ENCODE measurements around the gene ARHGAP6. TPM values are rescaled to one million over a fixed set of nuclear protein-coding genes. Genes with fewer than 3 reads are reported as not detected.
A peak's percentile ranks its signal among the peaks of the same experiment; 100 is the strongest.
"Not testable (repeated sequence)": the region's sequence is repeated elsewhere in the genome, so short reads cannot be mapped to it uniquely, and the experiment has no call there.

ARHGAP6 gene
- polyA plus RNA-seq, 4 donors: 10.1 to 16.8 (median 15.0) TPM

- DNase-seq (ENCODE audit: low read depth in 4 of 4, low spot score in 3 of 4): no peak
These were observed 297.9 kb downstream of the ARHGAP6 start for GRCh38 chrX:11367609-11368430.

- DNase-seq (ENCODE audit: low read depth in 4 of 4, low spot score in 3 of 4): no peak
These were observed 298.6 kb downstream of the ARHGAP6 start for GRCh38 chrX:11366998-11367595.

- no peak for DNase-seq (ENCODE audit: low read depth in 4 of 4, low spot score in 3 of 4)
These were observed 300.3 kb downstream of the ARHGAP6 start for GRCh38 chrX:11365426-11365825.

GRCh38 chrX:11364835-11365234 is 300.9 kb downstream of the ARHGAP6 start:
- DNase-seq (ENCODE audit: low read depth in 4 of 4, low spot score in 3 of 4): no peak

- DNase-seq (ENCODE audit: low read depth in 4 of 4, low spot score in 3 of 4): not testable (repeated sequence)
These were observed 301.9 kb downstream of the ARHGAP6 start for GRCh38 chrX:11363825-11364224.

- no peak for DNase-seq (ENCODE audit: low read depth in 4 of 4, low spot score in 3 of 4)
These were observed 302.6 kb downstream of the ARHGAP6 start for GRCh38 chrX:11363069-11363594.

- DNase-seq (ENCODE audit: low read depth in 4 of 4, low spot score in 3 of 4): not testable (repeated sequence)
These were observed 304.1 kb downstream of the ARHGAP6 start for GRCh38 chrX:11361666-11362065.

- DNase-seq (ENCODE audit: low read depth in 4 of 4, low spot score in 3 of 4): not testable (repeated sequence)
These were observed 309.8 kb downstream of the ARHGAP6 start for GRCh38 chrX:11355944-11356343.

- DNase-seq (ENCODE audit: low read depth in 4 of 4, low spot score in 3 of 4): no peak
These were observed 310.3 kb downstream of the ARHGAP6 start for GRCh38 chrX:11355259-11355909.

- no peak for DNase-seq (ENCODE audit: low read depth in 4 of 4, low spot score in 3 of 4)
These were observed 313.4 kb downstream of the ARHGAP6 start for GRCh38 chrX:11352296-11352741.

GRCh38 chrX:11351375-11352295 is 314.1 kb downstream of the ARHGAP6 start:
- no peak for DNase-seq (ENCODE audit: low read depth in 4 of 4, low spot score in 3 of 4)

- no peak for DNase-seq (ENCODE audit: low read depth in 4 of 4, low spot score in 3 of 4)
These were observed 315.9 kb downstream of the ARHGAP6 start for GRCh38 chrX:11349661-11350337.

GRCh38 chrX:11349020-11349419 is 316.7 kb downstream of the ARHGAP6 start:
- DNase-seq (ENCODE audit: low read depth in 4 of 4, low spot score in 3 of 4): no peak

- DNase-seq (ENCODE audit: low read depth in 4 of 4, low spot score in 3 of 4): no peak
These were observed 318.4 kb downstream of the ARHGAP6 start for GRCh38 chrX:11347300-11347699.

GRCh38 chrX:11346121-11346682 is 319.5 kb downstream of the ARHGAP6 start:
- no peak for DNase-seq (ENCODE audit: low read depth in 4 of 4, low spot score in 3 of 4)

- DNase-seq (ENCODE audit: low read depth in 4 of 4, low spot score in 3 of 4): no peak
These were observed 323.0 kb downstream of the ARHGAP6 start for GRCh38 chrX:11342673-11343072.

- DNase-seq (ENCODE audit: low read depth in 4 of 4, low spot score in 3 of 4): peak in 2 of 4 donors; percentile 22 to 31
These were observed 324.2 kb downstream of the ARHGAP6 start for GRCh38 chrX:11341274-11342201.

- DNase-seq (ENCODE audit: low read depth in 4 of 4, low spot score in 3 of 4): no peak
These were observed 328.3 kb downstream of the ARHGAP6 start for GRCh38 chrX:11337292-11338009.

Measured in left renal pelvis (tissue), 4 donors.